ENCODE data around the gene ZBTB8OS.

- TF ChIP-seq POLR2A (IDR thresholded peaks at IDR 0.05): no peak
- TF ChIP-seq, protein P1, sequence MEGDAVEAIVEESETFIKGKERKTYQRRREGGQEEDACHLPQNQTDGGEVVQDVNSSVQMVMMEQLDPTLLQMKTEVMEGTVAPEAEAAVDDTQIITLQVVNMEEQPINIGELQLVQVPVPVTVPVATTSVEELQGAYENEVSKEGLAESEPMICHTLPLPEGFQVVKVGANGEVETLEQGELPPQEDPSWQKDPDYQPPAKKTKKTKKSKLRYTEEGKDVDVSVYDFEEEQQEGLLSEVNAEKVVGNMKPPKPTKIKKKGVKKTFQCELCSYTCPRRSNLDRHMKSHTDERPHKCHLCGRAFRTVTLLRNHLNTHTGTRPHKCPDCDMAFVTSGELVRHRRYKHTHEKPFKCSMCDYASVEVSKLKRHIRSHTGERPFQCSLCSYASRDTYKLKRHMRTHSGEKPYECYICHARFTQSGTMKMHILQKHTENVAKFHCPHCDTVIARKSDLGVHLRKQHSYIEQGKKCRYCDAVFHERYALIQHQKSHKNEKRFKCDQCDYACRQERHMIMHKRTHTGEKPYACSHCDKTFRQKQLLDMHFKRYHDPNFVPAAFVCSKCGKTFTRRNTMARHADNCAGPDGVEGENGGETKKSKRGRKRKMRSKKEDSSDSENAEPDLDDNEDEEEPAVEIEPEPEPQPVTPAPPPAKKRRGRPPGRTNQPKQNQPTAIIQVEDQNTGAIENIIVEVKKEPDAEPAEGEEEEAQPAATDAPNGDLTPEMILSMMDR (IDR thresholded peaks at IDR 0.05): no peak
These were observed 36.9 kb downstream of the ZBTB8OS start for GRCh38 chr1:32613472-32613871.

All from right lobe of liver (tissue), 4 donors.